Mesenchymal stem cell (in vitro differentiated cells and primary cell): ENCODE data around the gene FAM228B.
A peak's percentile ranks its signal among the peaks of the same experiment; 100 is the strongest.
"Not testable (repeated sequence)": the region's sequence is repeated elsewhere in the genome, so short reads cannot be mapped to it uniquely, and the experiment has no call there.

Source experiments
- DNase-seq: peaks from one replicate; pipeline ENCODE4 v3.0.0-alpha.2; 2013
- H2AFZ ChIP-seq: one replicate; pipeline ENCODE4 v1.6.1; 2013; ENCODE audit warnings: low read depth, mild to moderate bottlenecking, control low read depth, inconsistent platforms, low read length, moderate library complexity
- H2AK5ac ChIP-seq: 2 replicates; pipeline ENCODE4 v1.6.1; 2013; ENCODE audit warnings: low read length, moderate library complexity, mild to moderate bottlenecking, inconsistent platforms; ENCODE audit not compliant: severe bottlenecking
- H2BK120ac ChIP-seq: one replicate; pipeline ENCODE4 v1.6.1; 2013; ENCODE audit warnings: low read depth, mild to moderate bottlenecking, inconsistent platforms, low read length, moderate library complexity
- H2BK12ac ChIP-seq, 2 experiments: one replicate each; pipeline ENCODE4 v1.6.1; 2013; ENCODE audit warnings: inconsistent platforms in 2 of 2, low read length in 2 of 2, mild to moderate bottlenecking in 2 of 2, moderate library complexity in 2 of 2, control low read depth in 1 of 2
- H2BK15ac ChIP-seq: one replicate; pipeline ENCODE4 v1.6.1; 2013; ENCODE audit warnings: mild to moderate bottlenecking, low read depth, inconsistent platforms; ENCODE audit not compliant: poor library complexity, severe bottlenecking
- H2BK5ac ChIP-seq: 2 replicates; pipeline ENCODE4 v1.6.1; 2013; ENCODE audit warnings: low read depth, mild to moderate bottlenecking, low read length, control low read depth, inconsistent platforms; ENCODE audit not compliant: poor library complexity, severe bottlenecking
- H3K14ac ChIP-seq, 2 experiments: one replicate each; pipeline ENCODE4 v1.6.1; 2013; ENCODE audit warnings: inconsistent platforms in 2 of 2, low read length in 2 of 2, control low read depth in 1 of 2, mild to moderate bottlenecking in 1 of 2, moderate library complexity in 1 of 2
- H3K18ac ChIP-seq, 2 experiments: one replicate each; pipeline ENCODE4 v1.6.1; 2013; ENCODE audit warnings: inconsistent platforms in 2 of 2, low read length in 2 of 2, control low read depth in 1 of 2, low read depth in 1 of 2, mild to moderate bottlenecking in 1 of 2
- H3K23ac ChIP-seq, 2 experiments: one replicate each; pipeline ENCODE4 v1.6.1; 2013; ENCODE audit warnings: inconsistent platforms in 2 of 2, low read length in 2 of 2, mild to moderate bottlenecking in 2 of 2, moderate library complexity in 2 of 2, control low read depth in 1 of 2
- H3K27ac ChIP-seq: 2 replicates; pipeline ENCODE4 v1.5.1; 2013; ENCODE audit warnings: mild to moderate bottlenecking, moderate library complexity, low read length, control low read depth, inconsistent platforms; ENCODE audit not compliant: poor library complexity, severe bottlenecking
- H3K27me3 ChIP-seq, 2 experiments: 2 replicates each; pipeline versions ENCODE4 v1.6.1 to v1.7.0; 2013; ENCODE audit warnings: low read length in 2 of 2, mild to moderate bottlenecking in 2 of 2, moderate library complexity in 2 of 2, control low read depth in 1 of 2, inconsistent platforms in 1 of 2; ENCODE audit not compliant: control insufficient read depth in 1 of 2, insufficient read depth in 1 of 2
- H3K36me3 ChIP-seq, 2 experiments: 2 replicates each; pipeline versions ENCODE4 v1.6.1 to v1.7.0; 2013; ENCODE audit warnings: low read length in 2 of 2, control low read depth in 1 of 2, inconsistent platforms in 1 of 2, low read depth in 1 of 2, mild to moderate bottlenecking in 1 of 2; ENCODE audit not compliant: insufficient read depth in 2 of 2, control insufficient read depth in 1 of 2
- H3K4ac ChIP-seq, 2 experiments: one replicate each; pipeline ENCODE4 v1.6.1; 2013; ENCODE audit warnings: inconsistent platforms in 2 of 2, low read length in 2 of 2, mild to moderate bottlenecking in 2 of 2, moderate library complexity in 2 of 2, control low read depth in 1 of 2, low read depth in 1 of 2
- H3K4me1 ChIP-seq: 2 replicates; pipeline ENCODE4 v1.6.1; 2013; ENCODE audit warnings: low read depth, low read length, control low read depth; ENCODE audit not compliant: control insufficient read depth, insufficient read depth
- H3K4me2 ChIP-seq: 2 replicates; pipeline ENCODE4 v1.6.1; 2013; ENCODE audit warnings: low read length, mild to moderate bottlenecking, inconsistent platforms; ENCODE audit not compliant: poor library complexity, severe bottlenecking
- H3K4me3 ChIP-seq, 2 experiments: 2 replicates each; pipeline versions ENCODE4 v1.5.1 to v1.7.0; 2013; ENCODE audit warnings: low read length in 2 of 2, mild to moderate bottlenecking in 2 of 2, control low read depth in 1 of 2, low read depth in 1 of 2; ENCODE audit not compliant: insufficient read depth in 1 of 2
- H3K79me1 ChIP-seq: replicated peaks from 2 replicates; pipeline ENCODE4 v1.6.1; 2013; ENCODE audit warnings: mild to moderate bottlenecking, control low read depth, low read length, inconsistent platforms; ENCODE audit not compliant: poor library complexity, severe bottlenecking
- H3K9ac ChIP-seq: 2 replicates; pipeline ENCODE4 v1.7.0; 2013; ENCODE audit warnings: mild to moderate bottlenecking, low read length, moderate library complexity
- H3K9me3 ChIP-seq: 2 replicates; pipeline ENCODE4 v1.7.0; 2013; ENCODE audit warnings: mild to moderate bottlenecking, low read length; ENCODE audit not compliant: control insufficient read depth
- H4K8ac ChIP-seq: one replicate; pipeline ENCODE4 v1.6.1; 2013; ENCODE audit warnings: inconsistent platforms, mild to moderate bottlenecking, low read length, moderate library complexity
- H4K91ac ChIP-seq: one replicate; pipeline ENCODE4 v1.6.1; 2013; ENCODE audit warnings: mild to moderate bottlenecking, low read length, inconsistent platforms
- WGBS: methylation state at CpG from one replicate; pipeline ENCODE4 v1.1.7; 2013; ENCODE audit warnings: mixed read lengths; 5-methylcytosine and 5-hydroxymethylcytosine counted together

The FAM228B gene

GRCh38 chr2:24140305-24140704, 17.0 kb downstream of the FAM228B start:
- not testable (repeated sequence) for H2AK5ac ChIP-seq, H3K4ac ChIP-seq, H3K4me1 ChIP-seq, H3K4me2 ChIP-seq, H2BK5ac ChIP-seq, H3K9ac ChIP-seq, H2BK12ac ChIP-seq, H2BK120ac ChIP-seq, H3K23ac ChIP-seq, H3K18ac ChIP-seq, H3K9me3 ChIP-seq, H3K4me3 ChIP-seq, H3K27me3 ChIP-seq, H2AFZ ChIP-seq, H4K8ac ChIP-seq, H3K79me1 ChIP-seq, H3K14ac ChIP-seq, H4K91ac ChIP-seq, H2BK15ac ChIP-seq, H3K27ac ChIP-seq
- peaks cover 5 to 15% of the 10 kb centered on the region in 2 experiments for H3K36me3 ChIP-seq
- 96% methylated on average over 5 of the region's 5 CpGs for WGBS
- DNase-seq = peak; percentile 14

GRCh38 chr2:24147364-24147763, 24.1 kb downstream of the FAM228B start:
- Histone ChIP-seq H3K4me1 (no peaks in the 10 kb centered on the region), H3K9me3 (peaks cover 32% of the 10 kb centered on the region), H2AFZ (no peak overlapping the region), H3K18ac (no peak overlapping the region), H3K4ac (no peak overlapping the region), H3K9ac (no peak overlapping the region), H2BK15ac (no peak overlapping the region), H3K36me3 (peaks cover 13 to 22% of the 10 kb centered on the region in 2 experiments), H3K79me1 (no peaks in the 10 kb centered on the region), H3K14ac (no peak overlapping the region), H2BK5ac (no peak overlapping the region), H2BK120ac (no peak overlapping the region), H3K4me3 (no peak overlapping the region), H3K27ac (no peak overlapping the region), H3K4me2 (no peak overlapping the region), H3K23ac (no peak overlapping the region), H4K8ac (no peak overlapping the region), H3K27me3 (no peaks in the 10 kb centered on the region), H2BK12ac (no peak overlapping the region), H4K91ac (no peak overlapping the region), H2AK5ac (no peak overlapping the region)
- DNase-seq = peak; percentile 4

GRCh38 chr2:24152413-24153197, 29.3 kb downstream of the FAM228B start:
- no peak for DNase-seq
- H2BK12ac ChIP-seq = no peak overlapping the region
- H2BK120ac ChIP-seq = no peak overlapping the region
- no peak overlapping the region for H2AFZ ChIP-seq
- no peak overlapping the region for H4K91ac ChIP-seq
- no peak overlapping the region for H3K4me2 ChIP-seq
- H3K9ac ChIP-seq = no peak overlapping the region
- no peak overlapping the region for H2AK5ac ChIP-seq
- H3K4me1 ChIP-seq = no peaks in the 10 kb centered on the region
- no peak overlapping the region for H3K23ac ChIP-seq
- H3K27me3 ChIP-seq = no peaks in the 10 kb centered on the region
- H3K4ac ChIP-seq = no peak overlapping the region
- no peak overlapping the region for H2BK5ac ChIP-seq
- H3K4me3 ChIP-seq = no peak overlapping the region
- H4K8ac ChIP-seq = no peak overlapping the region
- H3K36me3 ChIP-seq = peaks cover 9 to 14% of the 10 kb centered on the region in 2 experiments
- no peak overlapping the region for H3K18ac ChIP-seq
- WGBS = 88% methylated on average over 5 of the region's 5 CpGs
- no peak overlapping the region for H2BK15ac ChIP-seq
- H3K14ac ChIP-seq = no peak overlapping the region
- no peak overlapping the region for H3K27ac ChIP-seq
- no peaks in the 10 kb centered on the region for H3K79me1 ChIP-seq
- peaks cover 15% of the 10 kb centered on the region for H3K9me3 ChIP-seq

- Histone ChIP-seq H3K36me3 (peaks cover 8 to 9% of the 10 kb centered on the region in 2 experiments), H3K23ac (no peak overlapping the region), H3K4me3 (no peak overlapping the region), H3K4me1 (no peaks in the 10 kb centered on the region), H2AFZ (no peak overlapping the region), H3K9me3 (peaks cover 8% of the 10 kb centered on the region), H4K91ac (no peak overlapping the region), H2BK15ac (no peak overlapping the region), H3K4me2 (no peak overlapping the region), H2BK5ac (no peak overlapping the region), H3K14ac (no peak overlapping the region), H3K27me3 (no peaks in the 10 kb centered on the region), H2BK12ac (no peak overlapping the region), H3K18ac (no peak overlapping the region), H2BK120ac (no peak overlapping the region), H2AK5ac (no peak overlapping the region), H4K8ac (no peak overlapping the region), H3K79me1 (no peaks in the 10 kb centered on the region), H3K27ac (no peak overlapping the region), H3K4ac (no peak overlapping the region), H3K9ac (no peak overlapping the region)
- WGBS = 89% methylated on average over 4 of the region's 4 CpGs
- DNase-seq = no peak
Observed at GRCh38 chr2:24153478-24153877, 30.2 kb downstream of the FAM228B start.
